GM19023 (cell line): Measurements from ENCODE around the gene OR7D4.
"Not testable (repeated sequence)": the region's sequence is repeated elsewhere in the genome, so short reads cannot be mapped to it uniquely, and the experiment has no call there.

Source experiments
- ATAC-seq: cut with Tn5 transposase; IDR thresholded peaks from one replicate; pipeline ENCODE4 v1.9.1; 2021; ENCODE audit warnings: mild to moderate bottlenecking, moderate library complexity; ENCODE audit not compliant: unreplicated experiment

The OR7D4 gene

DNA sequence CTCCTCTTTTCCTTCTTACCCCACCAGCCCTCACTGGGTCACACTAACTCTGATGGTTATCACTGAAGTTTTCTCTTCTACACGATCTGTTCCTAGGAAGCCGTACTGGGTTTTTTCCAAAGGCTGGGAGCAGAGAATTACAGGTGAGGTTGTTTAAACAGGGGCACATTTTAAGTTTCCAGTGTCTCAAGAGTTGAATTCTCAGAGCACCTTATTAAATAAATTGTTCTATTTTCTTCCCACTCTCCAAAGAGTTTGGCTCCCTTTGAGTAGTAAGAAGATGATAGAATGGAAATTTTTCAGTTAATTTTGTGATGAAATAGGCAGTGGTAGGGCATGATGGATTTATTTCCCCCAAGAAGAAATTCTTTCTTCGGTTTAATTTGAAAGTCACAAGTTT is at the start of gene OR7D4:
Gene OR7D4 (minus strand): TSS at position 101 of the 400 bp plus-strand sequence. CDS start 4,752 bp downstream, outside the sequence.
- ATAC-seq = no peak

DNA sequence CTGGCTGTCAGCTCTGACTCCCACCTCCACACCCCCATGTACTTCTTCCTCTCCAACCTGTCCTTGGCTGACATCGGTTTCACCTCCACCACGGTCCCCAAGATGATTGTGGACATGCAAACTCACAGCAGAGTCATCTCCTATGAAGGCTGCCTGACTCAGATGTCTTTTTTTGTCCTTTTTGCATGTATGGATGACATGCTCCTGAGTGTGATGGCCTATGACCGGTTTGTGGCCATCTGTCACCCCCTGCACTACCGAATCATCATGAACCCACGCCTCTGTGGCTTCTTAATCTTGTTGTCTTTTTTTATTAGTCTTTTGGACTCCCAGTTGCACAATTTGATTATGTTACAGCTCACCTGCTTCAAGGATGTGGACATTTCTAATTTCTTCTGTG is 31.8 kb upstream of the OR7D4 start:
- ATAC-seq = no peak

DNA sequence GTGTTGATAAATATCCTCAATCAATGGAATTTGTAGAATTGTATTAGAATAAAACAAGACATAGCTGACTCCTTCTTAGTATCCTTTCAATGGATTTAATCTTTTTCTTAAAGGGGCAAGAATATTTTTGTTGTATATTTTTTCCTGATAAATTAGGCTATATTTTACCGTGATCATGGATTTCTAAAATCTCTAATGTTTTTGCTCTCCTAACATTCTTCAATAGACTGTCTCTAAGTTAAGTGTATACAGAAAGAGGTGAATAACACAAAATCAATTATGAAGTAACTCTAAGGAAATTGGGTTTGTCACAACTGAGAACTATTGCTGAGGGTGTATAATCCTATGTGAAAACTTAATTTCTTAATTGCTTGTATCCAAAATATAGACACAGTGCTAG is 31.2 kb upstream of the OR7D4 start, which contains the start of gene OR7E24:
Gene OR7E24 (plus strand): TSS at position 301 of the 400 bp plus-strand sequence. CDS start 114 bp downstream, outside the sequence.
- ATAC-seq = no peak

DNA sequence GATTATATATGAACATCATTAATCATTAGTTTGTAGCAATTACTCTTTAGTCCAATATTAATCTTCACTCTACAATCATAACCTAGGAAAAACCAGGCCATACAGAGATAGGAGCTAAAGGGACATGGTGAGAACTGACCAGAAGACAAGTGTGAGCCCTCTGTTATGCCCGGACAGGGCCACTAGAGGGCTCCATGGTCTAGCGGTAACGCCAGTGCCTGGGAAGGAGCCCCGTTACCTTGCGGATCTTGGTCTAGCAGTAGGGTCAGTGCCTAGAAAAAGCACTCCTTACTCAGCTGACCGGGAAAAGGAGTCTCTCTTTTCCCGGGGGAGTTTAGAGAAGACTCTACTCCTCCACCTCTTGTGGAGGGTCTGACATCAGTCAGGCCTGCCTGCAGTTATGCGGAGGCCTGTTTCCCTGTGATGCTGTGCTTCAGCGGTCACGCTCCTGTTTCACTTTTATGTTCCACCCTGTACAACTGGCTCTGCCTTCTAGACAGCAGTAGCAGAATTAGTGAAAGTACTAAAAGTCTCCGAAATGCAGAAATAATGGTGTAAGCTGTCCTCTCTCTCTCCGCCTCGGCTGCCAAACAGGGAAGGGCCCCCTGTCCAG is 13.8 kb downstream of the OR7D4 start:
- no peak for ATAC-seq

DNA sequence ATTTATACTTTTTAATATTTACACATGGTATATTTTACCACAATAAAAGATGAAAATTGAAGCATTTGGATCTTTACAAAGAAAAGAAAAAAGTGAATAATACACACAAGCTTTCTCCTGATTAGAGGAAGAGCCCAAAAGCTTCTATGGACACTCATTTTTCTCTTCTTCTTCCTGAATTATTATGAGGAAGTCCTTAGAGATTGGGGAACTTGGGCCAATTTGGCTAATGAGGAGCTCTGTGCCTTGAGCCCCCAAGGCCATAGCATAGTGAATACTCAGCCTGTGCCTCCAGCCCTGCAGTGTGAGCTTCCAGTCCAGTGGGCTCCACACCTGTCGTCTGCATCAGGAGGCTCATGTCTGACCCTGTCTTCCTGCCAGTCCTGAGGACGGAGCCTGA is 21.3 kb downstream of the OR7D4 start:
- not testable (repeated sequence) for ATAC-seq

DNA sequence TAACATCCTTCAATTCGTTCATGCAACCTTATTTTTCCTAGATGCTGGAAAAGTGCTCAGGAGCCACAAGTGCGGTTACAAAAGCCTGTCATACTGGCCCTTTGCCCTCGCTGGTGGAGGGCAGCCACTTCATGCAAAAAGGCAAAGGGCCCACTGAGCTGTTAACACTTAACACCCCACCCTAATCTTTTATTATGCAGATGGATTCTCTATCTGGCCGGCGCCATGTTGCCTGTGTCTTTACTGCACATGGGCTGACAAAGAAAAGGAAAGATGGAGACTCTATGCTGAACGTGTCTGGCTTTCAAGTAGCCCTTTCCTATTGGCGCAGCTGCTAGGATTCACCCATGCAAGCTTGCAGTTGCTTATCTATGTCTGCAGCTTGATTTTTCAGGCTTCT is 29.9 kb downstream of the OR7D4 start:
- no peak for ATAC-seq

DNA sequence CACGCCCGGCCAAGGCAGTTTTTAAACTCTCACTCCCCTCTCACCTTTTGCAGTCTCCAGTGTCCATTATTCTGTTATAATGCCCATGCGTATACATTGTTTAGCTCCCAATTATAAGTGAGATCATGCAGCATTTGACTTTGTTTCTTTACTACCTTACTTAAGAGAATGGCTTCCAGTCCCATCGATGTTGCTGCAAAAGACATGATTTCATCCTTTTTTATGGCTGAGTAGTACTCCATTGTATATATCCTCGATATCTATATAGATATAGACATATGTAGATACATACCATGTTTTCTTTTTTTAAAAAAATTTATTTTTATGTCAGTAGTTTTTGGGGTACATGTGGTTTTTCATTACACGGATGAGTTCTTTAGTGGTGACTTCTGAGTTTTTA is 32.2 kb downstream of the OR7D4 start:
- ATAC-seq = no peak

DNA sequence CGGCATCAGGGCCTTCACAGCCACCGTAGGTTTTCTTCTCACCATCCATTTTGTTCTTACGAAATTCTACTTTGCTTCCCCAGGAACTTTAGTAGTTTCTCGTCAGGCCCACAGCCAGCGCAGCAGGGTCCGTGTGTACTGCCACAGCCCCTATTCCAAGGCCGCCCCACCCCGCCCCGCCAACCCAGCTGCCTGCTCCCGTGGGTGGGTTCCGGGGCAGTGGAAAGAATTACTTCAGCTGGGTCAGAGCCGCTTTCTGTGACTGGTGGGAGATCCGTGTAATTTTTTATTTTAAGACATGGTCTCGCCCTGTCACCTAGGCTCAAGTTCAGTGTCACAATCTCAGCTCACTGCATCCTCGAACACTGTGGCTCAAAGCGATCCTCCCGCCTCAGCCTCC is 36.4 kb downstream of the OR7D4 start:
- no peak for ATAC-seq

DNA sequence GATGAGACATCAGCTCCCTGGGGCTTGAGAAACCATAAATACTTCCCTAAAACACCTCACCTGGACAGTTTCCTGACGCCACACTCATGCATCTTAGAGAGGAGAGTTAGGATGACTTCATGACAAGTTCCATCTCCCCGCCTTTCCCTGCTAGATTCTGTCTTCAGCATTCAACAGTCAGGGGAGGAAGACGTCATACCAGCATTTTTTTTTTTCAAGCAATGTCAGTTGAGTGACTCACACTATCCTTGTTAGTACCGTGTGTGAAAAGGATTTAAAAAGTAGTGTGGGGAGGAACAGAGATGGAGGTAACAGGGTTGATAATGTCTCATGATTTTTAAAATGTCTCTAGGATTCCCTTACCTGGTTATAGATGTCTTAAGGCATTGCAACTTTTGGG is 40.5 kb downstream of the OR7D4 start, which contains the start of gene OR7D2:
Gene OR7D2 (plus strand): TSS at position 79 of the 400 bp plus-strand sequence. CDS start 6,803 bp downstream, outside the sequence.
- no peak for ATAC-seq

DNA sequence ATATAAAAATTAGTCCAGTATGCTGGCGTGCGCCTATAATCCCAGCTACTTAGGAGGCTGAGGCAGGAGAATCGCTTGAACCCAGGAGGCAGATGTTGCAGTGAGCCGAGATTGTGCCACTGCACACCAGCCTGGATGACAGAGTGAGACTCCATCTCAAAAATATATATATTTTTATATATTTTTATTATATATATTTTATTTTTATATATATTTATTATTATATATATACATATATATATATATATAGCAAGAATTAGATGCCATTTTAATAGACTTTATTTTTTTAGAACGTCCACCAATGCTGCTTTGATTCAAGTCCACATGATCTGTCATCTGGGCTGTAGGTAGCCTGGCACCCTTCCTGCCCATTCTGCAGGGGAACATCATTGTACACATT is 44.1 kb downstream of the OR7D4 start:
- no peak for ATAC-seq

DNA sequence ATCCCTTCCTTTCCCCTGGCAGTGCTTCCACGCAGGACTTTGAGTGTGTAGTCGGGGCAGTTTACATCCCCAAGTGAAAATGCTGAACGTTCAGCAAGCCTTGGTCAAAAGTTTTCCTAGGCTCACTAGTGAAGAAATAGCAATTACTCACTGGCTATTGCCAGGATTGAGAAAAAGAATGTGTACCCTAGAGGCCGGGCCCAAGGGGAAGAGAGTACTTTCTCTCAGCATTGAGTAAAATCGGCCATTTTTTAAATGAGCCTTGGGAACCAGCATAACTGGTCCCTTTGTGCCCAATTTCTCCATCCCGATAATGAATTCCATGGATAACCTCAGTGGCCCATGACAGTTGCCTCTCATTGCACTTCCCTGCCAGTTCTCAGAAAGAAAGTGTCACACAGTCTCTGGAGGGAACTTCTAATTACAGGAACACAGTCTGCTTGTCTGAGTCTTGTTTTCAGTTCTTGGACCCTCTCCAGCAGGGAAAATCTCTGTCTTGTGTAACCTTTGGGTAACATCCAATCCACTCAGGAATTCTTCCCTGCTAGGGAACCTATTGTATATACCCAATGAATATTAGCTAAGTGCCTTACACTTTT is 47.9 kb downstream of the OR7D4 start:
- ATAC-seq = no peak

DNA sequence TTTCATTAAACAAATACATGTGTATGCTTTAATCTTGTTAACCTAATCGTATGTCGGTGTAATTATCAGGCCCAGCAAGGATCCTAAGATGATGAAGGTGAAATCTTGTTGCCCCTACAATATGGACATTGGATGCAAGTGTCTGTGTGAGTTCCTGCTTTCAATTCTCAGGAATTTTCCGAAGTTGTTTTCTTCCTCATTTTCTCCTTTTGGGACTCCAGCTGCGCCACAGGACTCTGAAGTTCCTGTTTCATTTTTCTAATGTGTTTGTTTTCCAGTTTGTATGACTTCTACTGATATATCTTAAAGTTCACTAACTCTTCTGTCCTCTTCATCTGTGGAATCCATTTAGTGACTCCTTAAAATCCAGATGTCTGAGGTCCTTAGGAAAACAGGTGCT is 52.5 kb downstream of the OR7D4 start:
- no peak for ATAC-seq

DNA sequence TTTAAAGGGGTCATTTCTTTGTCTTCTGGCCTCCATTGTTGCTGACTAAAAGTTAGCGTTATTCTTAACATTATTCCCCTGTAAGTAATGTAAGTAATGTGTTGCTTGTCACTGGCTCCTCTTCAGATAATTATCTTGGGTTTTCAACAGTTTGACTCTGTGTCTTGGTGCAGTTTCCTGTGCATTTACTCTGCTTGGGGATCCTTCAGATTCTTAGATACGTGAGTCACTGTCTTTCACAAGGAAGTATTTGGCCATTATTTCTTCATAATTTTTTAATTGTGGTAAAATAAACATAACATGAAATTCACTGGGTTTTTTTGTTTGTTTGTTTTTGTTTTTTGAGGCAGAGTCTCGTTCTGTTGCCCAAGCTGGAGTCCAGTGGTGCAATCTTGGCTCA is 54.1 kb downstream of the OR7D4 start:
- ATAC-seq = no peak

DNA sequence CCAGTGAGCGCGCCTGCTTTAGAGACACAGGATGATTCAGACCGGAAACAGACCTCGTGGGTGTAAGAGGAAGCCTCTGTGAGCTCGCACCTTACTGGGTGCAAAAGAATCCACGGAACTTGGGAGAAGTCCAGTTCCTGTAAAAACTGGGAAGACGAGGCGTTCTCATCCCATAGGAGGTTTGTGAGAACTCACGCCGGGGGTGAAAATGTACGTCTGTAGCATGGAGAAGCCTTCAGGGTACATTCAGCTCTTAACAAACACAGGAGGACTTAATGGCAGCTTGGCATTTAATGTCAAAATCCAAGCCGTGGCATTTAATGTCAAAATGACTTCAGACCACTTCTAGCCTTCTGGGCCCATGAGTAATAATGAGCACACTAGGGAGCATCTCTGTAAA is 58.0 kb downstream of the OR7D4 start:
- no peak for ATAC-seq
